ENCODE measurements around the gene MNAT1. TPM values are rescaled to one million over a fixed set of nuclear protein-coding genes. Genes with fewer than 3 reads are reported as not detected.

MNAT1 gene
- polyA plus RNA-seq, 1 of the 3 experiments (the other 2 are of a cell fraction): 38.9 TPM

GRCh38 chr14:60986500-60986899 is 251.9 kb downstream of the MNAT1 start (continued):
- TF ChIP-seq POLR2AphosphoS5 (IDR thresholded peaks at IDR 0.05; ENCODE audit: low read depth, low read length) (no peak), TCF12 (IDR thresholded peaks at IDR 0.05) (no peak)

GRCh38 chr14:60989599-60989998 is 255.0 kb downstream of the MNAT1 start:
- H3K79me2 ChIP-seq (ENCODE audit: insufficient read depth): peaks cover 6% of the 10 kb centered on the region
- peaks cover 57 to 64% of the 10 kb centered on the region in 2 experiments for H3K36me3 ChIP-seq (replicated peaks in 1 of 2; ENCODE audit: control insufficient read depth in 1 of 2, insufficient read depth in 2 of 2, low read length in 1 of 2)
- TF ChIP-seq YY1 (IDR thresholded peaks at IDR 0.05; ENCODE audit: low read depth): no peak
- TF ChIP-seq POLR2AphosphoS5 (IDR thresholded peaks at IDR 0.05; ENCODE audit: low read depth, low read length): no peak
- no peak for TF ChIP-seq USF1 (IDR thresholded peaks at IDR 0.05; ENCODE audit: borderline replicate concordance, low read depth)
- TF ChIP-seq RFX5 (IDR thresholded peaks at IDR 0.05; ENCODE audit: low read length): no peak
- TF ChIP-seq FOSL2 (IDR thresholded peaks at IDR 0.05; ENCODE audit: borderline replicate concordance, low read depth): no peak
- TF ChIP-seq IRF3 (IDR thresholded peaks at IDR 0.05; ENCODE audit: low read depth, low read length): no peak
- TF ChIP-seq EP300 (IDR thresholded peaks at IDR 0.05; ENCODE audit: borderline replicate concordance in 1 of 2, low read depth in 1 of 2, low read length in 1 of 2): no peak
- no peak for TF ChIP-seq SMC3 (IDR thresholded peaks at IDR 0.05; ENCODE audit: low read depth, low read length)
- no peak for TF ChIP-seq RXRA (IDR thresholded peaks at IDR 0.05; ENCODE audit: borderline replicate concordance, low read depth)
- TF ChIP-seq SIN3A (IDR thresholded peaks at IDR 0.05; ENCODE audit: borderline replicate concordance, low read depth, low read length): no peak
- TF ChIP-seq GABPA (IDR thresholded peaks at IDR 0.05; ENCODE audit: low read depth): no peak
- no peak for TF ChIP-seq MAX (IDR thresholded peaks at IDR 0.05; ENCODE audit: low read depth)
- TF ChIP-seq NRF1 (IDR thresholded peaks at IDR 0.05; ENCODE audit: low read depth, low read length): no peak
- no peak for TF ChIP-seq TAF1 (IDR thresholded peaks at IDR 0.05; ENCODE audit: borderline replicate concordance, low read depth, low read length)
- no peak for TF ChIP-seq TEAD4 (IDR thresholded peaks at IDR 0.05; ENCODE audit: borderline replicate concordance, insufficient read depth)
- no peak for TF ChIP-seq MXI1 (IDR thresholded peaks at IDR 0.05; ENCODE audit: low read depth, low read length)
- no peak for TF ChIP-seq RAD21 (IDR thresholded peaks at IDR 0.05; ENCODE audit: low read length)
- no peak for TF ChIP-seq FOXM1 (IDR thresholded peaks at IDR 0.05; ENCODE audit: low read depth)
- TF ChIP-seq RCOR1 (IDR thresholded peaks at IDR 0.05; ENCODE audit: low read length): no peak
- WGBS (ENCODE audit: low lambda C conversion rate): 96% methylated on average over 2 of the region's 2 CpGs
- H3K9me2 ChIP-seq: no peaks in the 10 kb centered on the region
- H3K4me2 ChIP-seq: no peak overlapping the region
- no peak overlapping the region for H2AFZ ChIP-seq (ENCODE audit: low read depth)
- no peak for DNase-seq
- H3K9me3 ChIP-seq: no peaks in the 10 kb centered on the region
- POLR2A ChIA-PET: no interaction called here
- no peaks in the 10 kb centered on the region for H3K27me3 ChIP-seq (ENCODE audit: insufficient read depth)
- H3F3A ChIP-seq (replicated peaks; ENCODE audit: insufficient read depth): no peaks in the 10 kb centered on the region
- peaks cover 0 to 5% of the 10 kb centered on the region in 2 experiments; a peak in 1 of 4 replicates for H3K4me1 ChIP-seq (ENCODE audit: control insufficient read depth in 1 of 2, insufficient read depth in 2 of 2, low read depth in 1 of 2, low read length in 1 of 2)
- CTCF ChIA-PET: no interaction called here
- no peaks in the 10 kb centered on the region for H4K20me1 ChIP-seq (ENCODE audit: insufficient read depth)
- no peak overlapping the region for H3K9ac ChIP-seq
- no peak overlapping the region for H3K4me3 ChIP-seq (ENCODE audit: low read depth in 2 of 2, low read length in 1 of 2)
- H3K27ac ChIP-seq (ENCODE audit: low read depth in 2 of 2, low read length in 1 of 2): no peak overlapping the region
